DND-41 (cell line): Measurements from ENCODE around the gene FAR2.

ENCODE experiments used
- ATAC-seq: fragments of 200-7000 bp; cut with Tn5 transposase; 3 replicates; pipeline ENCODE4 v1.9.1; 2021; ENCODE audit warnings: low read depth; ENCODE audit not compliant: insufficient read depth
- DNase-seq: peaks from one replicate; pipeline ENCODE4 v3.0.0-alpha.2; 2020
- H2AFZ ChIP-seq: 2 replicates; pipeline ENCODE4 v1.6.0; 2012; ENCODE audit warnings: low read depth, low read length
- H3K27ac ChIP-seq: 2 replicates; pipeline ENCODE4 v1.5.1; 2012; ENCODE audit warnings: low read length, inconsistent platforms
- H3K27me3 ChIP-seq: fragments of 200-600 bp; sonication (generic); 2 replicates; pipeline ENCODE4 v1.6.0; 2012; ENCODE audit warnings: low read length, mild to moderate bottlenecking, inconsistent platforms; ENCODE audit not compliant: insufficient read depth, poor library complexity
- H3K36me3 ChIP-seq: 2 replicates; pipeline ENCODE4 v1.5.1; 2012; ENCODE audit warnings: low read length, inconsistent platforms; ENCODE audit not compliant: insufficient read depth
- H3K4me1 ChIP-seq: 2 replicates; pipeline ENCODE4 v1.5.1; 2012; ENCODE audit warnings: mild to moderate bottlenecking, low read length; ENCODE audit not compliant: insufficient read depth
- H3K4me2 ChIP-seq: 2 replicates; pipeline ENCODE4 v1.6.0; 2012; ENCODE audit warnings: mild to moderate bottlenecking, moderate library complexity, low read length, inconsistent platforms; ENCODE audit not compliant: insufficient read depth
- H3K4me3 ChIP-seq, 2 experiments: fragments of 200-600 bp in 1 of 2; shearing (Covaris generic) in 1 of 2; 2 replicates each; pipeline ENCODE4 v1.5.1; 2012 to 2016; ENCODE audit warnings: inconsistent platforms in 2 of 2, low read length in 2 of 2, mild to moderate bottlenecking in 2 of 2, low read depth in 1 of 2, moderate library complexity in 1 of 2
- H3K79me2 ChIP-seq: 2 replicates; pipeline ENCODE4 v1.6.0; 2012; ENCODE audit warnings: low read length, inconsistent platforms; ENCODE audit not compliant: insufficient read depth
- H3K9ac ChIP-seq: 2 replicates; pipeline ENCODE4 v1.6.0; 2012; ENCODE audit warnings: low read depth, mild to moderate bottlenecking, inconsistent platforms, low read length, moderate library complexity
- H3K9me3 ChIP-seq: 2 replicates; pipeline ENCODE4 v1.5.1; 2012; ENCODE audit warnings: low read length, moderate library complexity, mild to moderate bottlenecking, inconsistent platforms; ENCODE audit not compliant: insufficient read depth, severe bottlenecking
- H4K20me1 ChIP-seq: 2 replicates; pipeline ENCODE4 v1.6.0; 2012; ENCODE audit warnings: low read length; ENCODE audit not compliant: insufficient read depth
- EZH2 ChIP-seq: IDR thresholded peaks from 3 replicates; pipeline ENCODE4 v1.6.1; 2012; ENCODE audit warnings: borderline replicate concordance, low read depth, mild to moderate bottlenecking, moderate library complexity, low read length, inconsistent platforms; ENCODE audit not compliant: severe bottlenecking
- TF ChIP-seq, protein P1 (sequence below): IDR thresholded peaks from 2 replicates; pipeline ENCODE4 v1.5.1; 2012; ENCODE audit warnings: borderline replicate concordance, low read length, moderate library complexity, mild to moderate bottlenecking; ENCODE audit not compliant: poor library complexity, severe bottlenecking; ENCODE audit errors: extremely low read depth

FAR2 gene

DNA sequence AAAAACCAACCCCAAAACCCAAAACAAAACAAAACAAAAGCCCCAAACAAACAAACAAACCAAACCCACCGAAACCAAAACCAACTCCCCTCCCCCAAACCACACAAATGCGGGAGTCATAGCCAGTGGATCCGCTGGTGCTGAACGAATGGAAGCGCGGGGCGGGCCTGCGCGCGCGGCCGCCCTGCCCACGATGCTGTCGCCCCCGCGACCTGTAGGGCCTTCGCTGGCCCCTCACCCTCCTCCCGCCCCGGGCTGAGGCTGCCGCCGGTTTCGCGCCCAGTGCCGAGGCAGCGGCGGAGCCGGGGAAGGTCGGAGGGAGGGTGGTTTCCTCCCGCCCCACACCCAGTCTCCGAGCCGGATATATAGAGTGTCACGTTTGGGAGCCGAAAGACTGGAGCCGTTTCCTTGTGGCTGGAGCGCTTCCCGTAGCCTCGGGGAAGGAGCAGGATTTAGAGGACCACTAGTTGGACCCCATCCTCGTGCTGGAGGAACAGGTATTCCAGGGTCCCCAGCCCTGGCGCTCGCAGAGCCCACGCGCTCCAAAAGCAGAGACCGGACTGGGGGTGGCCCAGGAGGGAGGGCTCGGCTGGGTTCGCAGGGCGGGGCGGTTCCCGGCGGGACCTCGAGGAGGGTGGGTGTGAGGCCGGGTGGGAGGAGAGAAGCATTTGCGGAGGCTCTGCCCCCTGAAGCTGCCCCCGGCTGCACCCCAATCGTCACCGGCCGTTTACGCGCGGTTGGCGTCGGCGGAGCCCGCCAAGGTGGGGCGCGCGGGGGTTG lies at the start of gene FAR2:
Gene FAR2 (plus strand): TSS at position 368 of the 780 bp plus-strand sequence. CDS start 121,172 bp downstream, outside the sequence.
- Histone ChIP-seq H3K36me3 (no peaks in the 10 kb centered on the region), H3K9ac (peak within 1 kb of the TSS; percentile 94), H3K4me3 (peak within 1 kb of the TSS; percentile 77 to 92), H3K4me2 (peak within 1 kb of the TSS; percentile 85), H3K27me3 (no peaks in the 10 kb centered on the region), H3K9me3 (no peaks in the 10 kb centered on the region), H3K4me1 (peaks cover 50% of the 10 kb centered on the region), H3K79me2 (peaks cover 20% of the 10 kb centered on the region), H4K20me1 (no peaks in the 10 kb centered on the region), H2AFZ (peak within 1 kb of the TSS; percentile 99), H3K27ac (peak within 1 kb of the TSS; percentile 90)
- no peak for TF ChIP-seq EZH2
- TF ChIP-seq, protein P1, sequence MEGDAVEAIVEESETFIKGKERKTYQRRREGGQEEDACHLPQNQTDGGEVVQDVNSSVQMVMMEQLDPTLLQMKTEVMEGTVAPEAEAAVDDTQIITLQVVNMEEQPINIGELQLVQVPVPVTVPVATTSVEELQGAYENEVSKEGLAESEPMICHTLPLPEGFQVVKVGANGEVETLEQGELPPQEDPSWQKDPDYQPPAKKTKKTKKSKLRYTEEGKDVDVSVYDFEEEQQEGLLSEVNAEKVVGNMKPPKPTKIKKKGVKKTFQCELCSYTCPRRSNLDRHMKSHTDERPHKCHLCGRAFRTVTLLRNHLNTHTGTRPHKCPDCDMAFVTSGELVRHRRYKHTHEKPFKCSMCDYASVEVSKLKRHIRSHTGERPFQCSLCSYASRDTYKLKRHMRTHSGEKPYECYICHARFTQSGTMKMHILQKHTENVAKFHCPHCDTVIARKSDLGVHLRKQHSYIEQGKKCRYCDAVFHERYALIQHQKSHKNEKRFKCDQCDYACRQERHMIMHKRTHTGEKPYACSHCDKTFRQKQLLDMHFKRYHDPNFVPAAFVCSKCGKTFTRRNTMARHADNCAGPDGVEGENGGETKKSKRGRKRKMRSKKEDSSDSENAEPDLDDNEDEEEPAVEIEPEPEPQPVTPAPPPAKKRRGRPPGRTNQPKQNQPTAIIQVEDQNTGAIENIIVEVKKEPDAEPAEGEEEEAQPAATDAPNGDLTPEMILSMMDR = peak; percentile 1
- ATAC-seq = peak; percentile 81
- DNase-seq = peak; percentile 84

DNA sequence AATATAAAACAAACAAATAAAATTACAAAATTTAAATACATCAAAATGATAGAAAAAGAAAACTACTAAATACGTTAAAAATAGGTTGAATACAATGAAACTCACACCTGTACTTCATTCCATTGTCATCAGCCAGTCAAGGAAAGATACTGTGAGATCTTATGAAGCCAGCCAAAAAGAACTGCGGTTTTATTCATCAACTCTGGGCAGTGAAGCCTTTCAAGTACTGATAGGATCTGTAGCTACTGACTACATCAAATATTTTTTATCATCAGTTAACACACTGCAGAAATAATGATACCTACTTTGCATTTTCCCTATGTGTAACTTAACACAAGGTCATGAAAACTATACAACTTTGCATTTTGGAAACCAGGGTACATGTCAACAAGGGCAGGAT lies 46.3 kb upstream of the FAR2 start:
- Histone ChIP-seq H3K4me3 (peak overlapping the region in 1 of 2 experiments; percentile 43; a peak in 2 of 4 replicates), H3K9ac (peak overlapping the region; percentile 59), H3K79me2 (no peaks in the 10 kb centered on the region), H3K4me1 (peaks cover 43% of the 10 kb centered on the region), H3K9me3 (no peaks in the 10 kb centered on the region), H3K36me3 (no peaks in the 10 kb centered on the region), H4K20me1 (no peaks in the 10 kb centered on the region), H3K4me2 (peak overlapping the region; percentile 57), H3K27me3 (no peaks in the 10 kb centered on the region), H2AFZ (peak overlapping the region; percentile 74), H3K27ac (peak overlapping the region; percentile 93)
- no peak for TF ChIP-seq EZH2
- TF ChIP-seq, protein P1 = no peak
- ATAC-seq = peak; percentile 51
- no peak for DNase-seq

DNA sequence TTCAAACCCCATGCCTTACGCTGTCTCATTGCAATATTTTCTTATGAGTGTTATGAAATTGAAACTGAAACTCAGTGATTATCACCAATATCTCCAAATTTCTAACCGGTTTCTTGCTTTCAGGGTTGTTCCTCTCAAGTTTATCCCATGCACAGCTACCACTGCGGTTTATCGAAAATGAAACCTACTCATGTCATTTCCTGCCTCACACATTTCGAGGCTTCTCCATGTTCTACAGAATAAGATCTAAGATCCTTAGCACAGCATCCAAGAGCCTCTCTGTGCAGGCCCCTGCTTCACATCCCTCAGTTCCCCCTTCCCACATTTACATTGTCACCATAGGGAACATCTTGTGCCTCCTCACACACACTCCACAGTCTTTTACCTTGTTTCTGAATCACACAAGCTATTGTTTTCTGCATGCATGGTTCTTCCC lies 45.5 kb upstream of the FAR2 start:
- H3K4me2 ChIP-seq = peak overlapping the region; percentile 57
- peaks cover 43% of the 10 kb centered on the region for H3K4me1 ChIP-seq
- no peaks in the 10 kb centered on the region for H3K36me3 ChIP-seq
- H3K79me2 ChIP-seq = no peaks in the 10 kb centered on the region
- H4K20me1 ChIP-seq = no peaks in the 10 kb centered on the region
- peak overlapping the region; percentile 93 for H3K27ac ChIP-seq
- H3K27me3 ChIP-seq = no peaks in the 10 kb centered on the region
- peak; percentile 81 for DNase-seq
- H3K9ac ChIP-seq = peak overlapping the region; percentile 59
- peak overlapping the region; percentile 2 to 43; a peak in 3 of 4 replicates for H3K4me3 ChIP-seq
- peak overlapping the region; percentile 74 for H2AFZ ChIP-seq
- TF ChIP-seq, protein P1 = no peak
- TF ChIP-seq EZH2 = no peak
- no peaks in the 10 kb centered on the region for H3K9me3 ChIP-seq
- peak; percentile 92 for ATAC-seq
